ENCODE data around the gene DLG4.

DLG4 gene

GRCh38 chr17:7141824-7142223 lies 77.8 kb downstream of the DLG4 start:
- DNase-seq, result no peak

- DNase-seq, result no peak
Measured at GRCh38 chr17:7139400-7139799, 80.2 kb downstream of the DLG4 start.

GRCh38 chr17:7138800-7139381 lies 80.7 kb downstream of the DLG4 start:
- no peak for DNase-seq

GRCh38 chr17:7137171-7137943 lies 82.3 kb downstream of the DLG4 start:
- no peak for DNase-seq
